Prostate gland (tissue), 2 donors: Measurements from ENCODE around the gene CABLES2. TPM values are rescaled to one million over a fixed set of nuclear protein-coding genes. Genes with fewer than 3 reads are reported as not detected.

Experiments
- DNase-seq: peaks from one replicate; pipeline ENCODE4 v3.0.0-alpha.2; 2019; ENCODE audit warnings: low spot score
- H3K27ac ChIP-seq, 2 donors: fragments of 200-600 bp; sonication (generic); 2 replicates each; pipeline ENCODE4 v1.5.1; 2017 to 2019
- H3K27me3 ChIP-seq: fragments of 200-600 bp; sonication (generic); replicated peaks from 2 replicates; pipeline ENCODE4 v1.5.1; 2019; ENCODE audit not compliant: insufficient read depth
- H3K36me3 ChIP-seq, 2 donors: fragments of 200-600 bp; sonication (generic); 1 replicate in 1 of 2; 2 replicates in 1 of 2; pipeline versions ENCODE4 v1.5.1 to v1.8.1; 2017 to 2019
- H3K4me1 ChIP-seq: fragments of 200-600 bp; sonication (generic); replicated peaks from 2 replicates; pipeline ENCODE4 v1.5.1; 2019
- H3K4me3 ChIP-seq, 2 donors: fragments of 200-600 bp; sonication (generic); 2 replicates each; pipeline ENCODE4 v1.5.1; 2017 to 2019
- H3K9me3 ChIP-seq: fragments of 200-600 bp; sonication (generic); 2 replicates; pipeline ENCODE4 v1.5.1; 2017
- POLR2A ChIP-seq: fragments of 450-650 bp; IDR thresholded peaks from one replicate; pipeline ENCODE4 v1.6.1; 2016; ENCODE audit warnings: antibody characterized with exemption, mild to moderate bottlenecking
- POLR2AphosphoS5 ChIP-seq: sonication (generic); formaldehyde crosslinking; IDR thresholded peaks from one replicate; pipeline ENCODE4 v1.6.1; 2017; ENCODE audit warnings: antibody characterized with exemption
- WGBS: methylation state at CpG from one replicate; pipeline ENCODE4 v1.1.5; 2018; 5-methylcytosine and 5-hydroxymethylcytosine counted together
- intact Hi-C: fragments of 100-400 bp; cut with DNase I; formaldehyde crosslinking; loops from one replicate; pipeline ENCODE4 v1.14.2; 2022
- total RNA-seq, 2 donors: library from RNA; depleted of rRNA; stranded (reverse); fragments of >200 nt; gene quantifications; one replicate each; pipeline ENCODE4 v1.1.0, GENCODE V29; 2016
- TF ChIP-seq, protein P1 (sequence below), 4 experiments: fragments of 200-600 bp in 2 of 4; fragments of 450-650 bp in 2 of 4; sonication (generic) in 2 of 4; IDR thresholded peaks; 1 replicate in 3 of 4; 2 replicates in 1 of 4; pipeline ENCODE4 v1.5.1; 2016 to 2019; ENCODE audit warnings: antibody characterized with exemption in 4 of 4, mild to moderate bottlenecking in 2 of 4, moderate library complexity in 2 of 4

The CABLES2 gene
- total RNA-seq, 2 donors from 2014 or later = 4.1 to 31.3 TPM

DNA sequence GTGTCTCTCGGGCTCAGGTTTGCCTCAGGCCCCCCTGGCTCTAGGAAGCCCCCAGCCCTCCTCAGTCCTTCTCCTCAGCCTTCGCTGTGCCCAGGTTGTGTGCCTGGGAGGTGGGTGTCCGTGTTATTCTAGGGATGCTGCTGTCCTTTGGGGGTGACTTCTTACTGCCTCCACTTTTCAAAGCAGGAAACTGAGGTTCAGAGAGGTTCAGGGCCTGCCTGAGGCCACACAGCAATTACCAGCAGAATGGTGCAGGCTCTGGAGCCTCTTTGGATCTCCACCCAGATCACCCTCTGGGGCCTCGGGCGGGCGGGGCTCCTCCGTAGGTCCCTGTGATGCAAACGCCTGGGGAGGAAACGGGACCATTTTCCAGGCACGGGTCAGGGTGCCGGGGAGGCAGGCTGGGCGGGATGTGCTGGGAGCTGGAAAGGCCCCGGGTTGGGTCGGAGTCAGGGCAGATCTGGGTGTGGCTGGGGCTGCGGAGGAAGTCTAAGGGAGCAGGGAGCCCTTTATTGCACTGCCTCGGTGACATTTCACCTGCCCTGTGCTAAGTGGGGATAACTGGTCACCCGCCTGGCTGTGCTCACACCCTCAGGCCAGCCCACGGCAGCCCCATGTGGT is 45.5 kb upstream of the CABLES2 start:
- no peaks in the 10 kb centered on the region for H3K4me1 ChIP-seq
- no peaks in the 10 kb centered on the region for H3K36me3 ChIP-seq
- WGBS = 71% methylated on average over 18 of the region's 18 CpGs
- no peaks in the 10 kb centered on the region for H3K27me3 ChIP-seq
- H3K27ac ChIP-seq = no peak overlapping the region
- TF ChIP-seq POLR2A (no peak), POLR2AphosphoS5 (no peak)
- TF ChIP-seq, protein P1, sequence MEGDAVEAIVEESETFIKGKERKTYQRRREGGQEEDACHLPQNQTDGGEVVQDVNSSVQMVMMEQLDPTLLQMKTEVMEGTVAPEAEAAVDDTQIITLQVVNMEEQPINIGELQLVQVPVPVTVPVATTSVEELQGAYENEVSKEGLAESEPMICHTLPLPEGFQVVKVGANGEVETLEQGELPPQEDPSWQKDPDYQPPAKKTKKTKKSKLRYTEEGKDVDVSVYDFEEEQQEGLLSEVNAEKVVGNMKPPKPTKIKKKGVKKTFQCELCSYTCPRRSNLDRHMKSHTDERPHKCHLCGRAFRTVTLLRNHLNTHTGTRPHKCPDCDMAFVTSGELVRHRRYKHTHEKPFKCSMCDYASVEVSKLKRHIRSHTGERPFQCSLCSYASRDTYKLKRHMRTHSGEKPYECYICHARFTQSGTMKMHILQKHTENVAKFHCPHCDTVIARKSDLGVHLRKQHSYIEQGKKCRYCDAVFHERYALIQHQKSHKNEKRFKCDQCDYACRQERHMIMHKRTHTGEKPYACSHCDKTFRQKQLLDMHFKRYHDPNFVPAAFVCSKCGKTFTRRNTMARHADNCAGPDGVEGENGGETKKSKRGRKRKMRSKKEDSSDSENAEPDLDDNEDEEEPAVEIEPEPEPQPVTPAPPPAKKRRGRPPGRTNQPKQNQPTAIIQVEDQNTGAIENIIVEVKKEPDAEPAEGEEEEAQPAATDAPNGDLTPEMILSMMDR (IDR thresholded peaks at IDR 0.05) = no peak
- H3K4me3 ChIP-seq = no peak overlapping the region
- H3K9me3 ChIP-seq = no peaks in the 10 kb centered on the region
- intact Hi-C loops = no loop called here
- DNase-seq = no peak

DNA sequence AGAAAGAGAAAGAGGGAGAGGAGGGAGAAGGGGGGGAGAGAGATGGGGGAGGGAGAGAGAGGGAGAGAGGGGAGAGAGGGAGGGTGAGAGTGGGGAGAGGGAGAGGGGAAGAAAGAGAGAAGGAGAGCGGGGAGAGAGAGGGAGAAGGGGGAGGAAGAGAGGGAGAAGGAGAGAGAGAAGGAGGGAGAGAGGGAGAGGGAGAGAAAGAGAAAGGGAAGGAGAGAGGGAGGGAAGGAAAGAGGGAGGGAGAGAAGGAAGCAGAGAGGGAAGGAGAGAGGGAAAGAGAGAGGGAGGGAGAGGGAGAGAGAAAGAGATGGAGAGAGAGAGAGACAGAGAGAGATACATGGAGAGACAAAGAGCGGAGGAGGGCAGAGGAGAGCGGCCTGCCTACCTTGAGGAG is 44.9 kb upstream of the CABLES2 start:
- Histone ChIP-seq H3K4me1 (no peaks in the 10 kb centered on the region), H3K27me3 (no peaks in the 10 kb centered on the region), H3K9me3 (no peaks in the 10 kb centered on the region), H3K27ac (no peak overlapping the region), H3K4me3 (no peak overlapping the region), H3K36me3 (no peaks in the 10 kb centered on the region)
- no peak for DNase-seq
- TF ChIP-seq, protein P1 (IDR thresholded peaks at IDR 0.05) = no peak
- TF ChIP-seq POLR2AphosphoS5 (no peak), POLR2A (no peak)
- intact Hi-C loops = no loop called here
- 88% methylated on average over 3 of the region's 3 CpGs for WGBS

- no peaks in the 10 kb centered on the region for H3K4me1 ChIP-seq
- intact Hi-C loops = no loop called here
- H3K36me3 ChIP-seq = no peaks in the 10 kb centered on the region
- H3K27ac ChIP-seq = no peak overlapping the region
- no peak overlapping the region for H3K4me3 ChIP-seq
- TF ChIP-seq POLR2A = no peak
- TF ChIP-seq, protein P1 (IDR thresholded peaks at IDR 0.05) = no peak
- no peak for TF ChIP-seq POLR2AphosphoS5
- no peaks in the 10 kb centered on the region for H3K27me3 ChIP-seq
- no peak for DNase-seq
- WGBS = 77% methylated on average over 10 of the region's 10 CpGs
- no peaks in the 10 kb centered on the region for H3K9me3 ChIP-seq
Observed at GRCh38 chr20:62451156-62451767, 44.2 kb upstream of the CABLES2 start.

DNA sequence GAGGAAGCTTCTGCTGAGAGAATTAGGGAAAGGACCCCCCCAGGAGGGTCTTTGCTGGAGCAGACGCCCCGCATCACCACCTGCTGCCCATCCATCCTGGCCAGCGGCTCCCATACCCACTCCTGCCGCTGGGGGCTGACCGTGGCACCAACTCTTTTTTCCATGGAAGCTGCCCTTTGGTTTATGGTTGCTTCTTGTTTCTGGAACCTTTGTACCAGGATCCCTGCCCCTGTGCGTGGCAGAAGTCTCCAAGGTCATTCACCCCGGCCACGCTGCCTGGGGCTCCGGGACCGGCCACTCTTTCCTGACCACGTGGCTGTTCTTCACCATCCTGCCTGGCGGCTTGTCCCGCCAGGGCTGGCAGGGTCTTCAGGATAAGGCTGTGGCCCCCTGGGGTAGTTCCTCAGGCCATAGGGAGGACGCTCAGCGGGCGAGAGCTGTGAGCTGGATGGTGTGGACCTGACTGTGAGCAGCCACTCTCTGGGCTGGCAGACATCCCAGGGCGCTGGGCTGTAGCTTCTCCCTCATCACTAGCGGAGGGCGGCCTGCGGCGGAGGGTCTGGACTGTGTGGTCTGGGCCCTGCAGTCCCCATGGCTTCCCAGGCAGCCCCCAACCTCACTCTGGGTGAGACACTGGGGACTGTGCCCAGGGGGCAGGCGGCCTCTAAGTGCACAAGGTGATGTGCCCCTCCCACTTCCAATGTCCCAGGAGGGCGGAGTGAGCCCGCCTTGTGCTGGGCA is 43.0 kb upstream of the CABLES2 start:
- Histone ChIP-seq H3K9me3 (no peaks in the 10 kb centered on the region), H3K4me1 (no peaks in the 10 kb centered on the region), H3K27me3 (no peaks in the 10 kb centered on the region), H3K4me3 (no peak overlapping the region), H3K36me3 (no peaks in the 10 kb centered on the region), H3K27ac (no peak overlapping the region)
- TF ChIP-seq POLR2AphosphoS5 (no peak), POLR2A (no peak)
- TF ChIP-seq, protein P1 (IDR thresholded peaks at IDR 0.05) = no peak
- WGBS = 68% methylated on average over 18 of the region's 24 CpGs
- intact Hi-C loops = no loop called here
- no peak for DNase-seq
